ENCODE results near the gene SGK2.

SGK2 gene

GRCh38 chr20:43536041-43536816 is 22.6 kb upstream of the SGK2 start:
- DNase-seq: no peak

- no peak for DNase-seq
Observed at GRCh38 chr20:43536817-43537440, 21.9 kb upstream of the SGK2 start.

GRCh38 chr20:43537921-43538877 is 20.6 kb upstream of the SGK2 start:
- peak; percentile 17 for DNase-seq

GRCh38 chr20:43538878-43539700 is 19.7 kb upstream of the SGK2 start:
- DNase-seq: no peak

GRCh38 chr20:43539975-43540672 is 18.7 kb upstream of the SGK2 start:
- DNase-seq: no peak

- no peak for DNase-seq
Observed at GRCh38 chr20:43540673-43541060, 18.2 kb upstream of the SGK2 start.

- no peak for DNase-seq
Observed at GRCh38 chr20:43541214-43541613, 17.6 kb upstream of the SGK2 start.

- no peak for DNase-seq
Observed at GRCh38 chr20:43542161-43542560, 16.7 kb upstream of the SGK2 start.

GRCh38 chr20:43542674-43543073 is 16.2 kb upstream of the SGK2 start:
- DNase-seq: no peak

GRCh38 chr20:43543138-43543537 is 15.7 kb upstream of the SGK2 start:
- DNase-seq: no peak

- DNase-seq: no peak
Observed at GRCh38 chr20:43544501-43544900, 14.3 kb upstream of the SGK2 start.

- no peak for DNase-seq
Observed at GRCh38 chr20:43545837-43546578, 12.8 kb upstream of the SGK2 start.

- no peak for DNase-seq
Observed at GRCh38 chr20:43548273-43548880, 10.4 kb upstream of the SGK2 start.

- DNase-seq: no peak
Observed at GRCh38 chr20:43549416-43550065, 9.3 kb upstream of the SGK2 start.

- no peak for DNase-seq
Observed at GRCh38 chr20:43550456-43550855, 8.4 kb upstream of the SGK2 start.

- DNase-seq: no peak
Observed at GRCh38 chr20:43554369-43554768, 4.5 kb upstream of the SGK2 start.

GRCh38 chr20:43559147-43559987 is 540 bp downstream of the SGK2 start:
- no peak for DNase-seq

- no peak for DNase-seq
Observed at GRCh38 chr20:43560974-43561373, 2.1 kb downstream of the SGK2 start.

- DNase-seq: no peak
Observed at GRCh38 chr20:43563429-43563828, 4.6 kb downstream of the SGK2 start.

All from CD4-positive, alpha-beta T cell treated with Interferon gamma for 1 hour (primary cell).